Endothelial cell of umbilical vein (primary cell): Measurements from ENCODE around the gene TMEM158. TPM values are rescaled to one million over a fixed set of nuclear protein-coding genes. Genes with fewer than 3 reads are reported as not detected.

Source experiments
- BruUV-seq: library from RNA; stranded (reverse); fragments of 400-500 nt; replicated peaks from 2 replicates; lab custom pipeline; 2021; lab: Mats Ljungman, UMichigan
- CTCF ChIA-PET: fragments of 300-600, 350-600 bp; sonication (Branson Sonifier 250); formaldehyde crosslinking; loops from one replicate; lab custom pipeline; 2021; ENCODE audit warnings: antibody characterized with exemption, inconsistent platforms; lab: Charles Lee
- POLR2A ChIA-PET: fragments of 300-600, 350-600 bp; sonication (Branson Sonifier 250); formaldehyde crosslinking; loops from one replicate; lab custom pipeline; 2021; ENCODE audit warnings: antibody characterized with exemption, inconsistent platforms; lab: Charles Lee
- DNase-seq: peaks from one replicate; pipeline ENCODE4 v3.0.0-alpha.2; 2011; ENCODE audit warnings: low read depth, low spot score
- FAIRE-seq: peaks from 2 replicates; lab custom pipeline; 2011; peaks lifted over from hg19 to GRCh38; lab: Jason Lieb, UNC
- H2AFZ ChIP-seq: 2 replicates; pipeline ENCODE4 v1.6.0; 2012; ENCODE audit warnings: low read depth, low read length, control low read depth, inconsistent platforms
- H3K27ac ChIP-seq: 2 replicates; pipeline ENCODE4 v1.5.1; 2011; ENCODE audit warnings: low read depth, mild to moderate bottlenecking, control low read depth, low read length, moderate library complexity; ENCODE audit not compliant: insufficient read depth
- H3K27me3 ChIP-seq, 2 experiments: 2 replicates each; pipeline versions ENCODE4 v1.6.0 to v1.6.1; 2011; ENCODE audit warnings: low read length in 2 of 2, mixed read lengths in 1 of 2; ENCODE audit not compliant: control insufficient read depth in 2 of 2, insufficient read depth in 2 of 2
- H3K36me3 ChIP-seq, 2 experiments: 2 replicates in 1 of 2; 3 replicates in 1 of 2; pipeline ENCODE4 v1.5.1; 2011; ENCODE audit warnings: low read length in 2 of 2, mild to moderate bottlenecking in 1 of 2, moderate library complexity in 1 of 2; ENCODE audit not compliant: control insufficient read depth in 2 of 2, insufficient read depth in 2 of 2; ENCODE audit errors: extremely low read depth in 1 of 2
- H3K4me1 ChIP-seq: 3 replicates; pipeline ENCODE4 v1.5.1; 2011; ENCODE audit warnings: mild to moderate bottlenecking, low read length; ENCODE audit not compliant: control insufficient read depth, insufficient read depth; ENCODE audit errors: extremely low read depth
- H3K4me2 ChIP-seq: 2 replicates; pipeline ENCODE4 v1.6.1; 2011; ENCODE audit warnings: low read length, control low read depth, mixed read lengths; ENCODE audit not compliant: insufficient read depth
- H3K4me3 ChIP-seq, 3 experiments: fragments of 200-600 bp in 1 of 3; sonication (generic), shearing (Covaris generic) in 1 of 3; replicated peaks in 1 of 3; 2 replicates each; pipeline ENCODE4 v1.5.1; 2011 to 2016; ENCODE audit warnings: control low read depth in 3 of 3, low read length in 3 of 3, mild to moderate bottlenecking in 2 of 3, inconsistent platforms in 1 of 3, low read depth in 1 of 3, moderate library complexity in 1 of 3; ENCODE audit not compliant: insufficient read depth in 1 of 3
- H3K79me2 ChIP-seq: 2 replicates; pipeline ENCODE4 v1.6.0; 2012; ENCODE audit warnings: low read length, inconsistent platforms; ENCODE audit not compliant: control insufficient read depth, insufficient read depth
- H3K9ac ChIP-seq: replicated peaks from 2 replicates; pipeline ENCODE3; 2011; ENCODE audit warnings: low read length, control low read depth; ENCODE audit not compliant: insufficient read depth; ENCODE audit errors: extremely low read depth
- H3K9me1 ChIP-seq: replicated peaks from 3 replicates; pipeline ENCODE4 v1.6.0; 2011; ENCODE audit warnings: mild to moderate bottlenecking, low read length; ENCODE audit not compliant: control insufficient read depth, insufficient read depth; ENCODE audit errors: extremely low read depth
- H3K9me3 ChIP-seq: replicated peaks from 2 replicates; pipeline ENCODE4 v1.5.1; 2012; ENCODE audit warnings: low read length, inconsistent platforms; ENCODE audit not compliant: control insufficient read depth, insufficient read depth
- H4K20me1 ChIP-seq: replicated peaks from 2 replicates; pipeline ENCODE3; 2011; ENCODE audit warnings: mild to moderate bottlenecking, low read length; ENCODE audit not compliant: control insufficient read depth, insufficient read depth; ENCODE audit errors: extremely low read depth
- EZH2 ChIP-seq: IDR thresholded peaks from 2 replicates; pipeline ENCODE4 v1.6.1; 2012; ENCODE audit warnings: borderline replicate concordance, low read depth, mild to moderate bottlenecking, moderate library complexity, low read length, inconsistent platforms; ENCODE audit not compliant: severe bottlenecking
- FOS ChIP-seq: IDR thresholded peaks from 2 replicates; pipeline ENCODE4 v1.6.1; 2011; ENCODE audit warnings: mild to moderate bottlenecking, low read length, moderate library complexity, borderline replicate concordance; ENCODE audit not compliant: insufficient read depth
- GATA2 ChIP-seq: IDR thresholded peaks from 2 replicates; pipeline ENCODE4 v1.7.0; 2011; ENCODE audit warnings: low read depth, mild to moderate bottlenecking, moderate library complexity, mixed read lengths, low read length; ENCODE audit not compliant: insufficient read length, insufficient read depth
- JUN ChIP-seq: IDR thresholded peaks from 2 replicates; pipeline ENCODE4 v1.6.1; 2011; ENCODE audit warnings: borderline replicate concordance, low read depth; ENCODE audit not compliant: insufficient read length, insufficient read depth
- MAX ChIP-seq: IDR thresholded peaks from 2 replicates; pipeline ENCODE4 v1.6.1; 2011; ENCODE audit not compliant: insufficient read depth, insufficient read length
- MYC ChIP-seq: IDR thresholded peaks from one replicate; pipeline ENCODE4 v1.6.1; 2011; ENCODE audit warnings: mild to moderate bottlenecking, low read depth, low read length
- POLR2A ChIP-seq: IDR thresholded peaks from 2 replicates; pipeline ENCODE4 v1.6.1; 2012; ENCODE audit warnings: low read depth, mild to moderate bottlenecking, control low read depth, low read length
- POLR2AphosphoS5 ChIP-seq: IDR thresholded peaks from 2 replicates; pipeline ENCODE4 v1.6.1; 2012; ENCODE audit warnings: low read depth, mild to moderate bottlenecking, control low read depth, low read length, moderate library complexity; ENCODE audit not compliant: insufficient read depth
- dilution Hi-C: fragments of 300-500 bp; cut with MboI; formaldehyde crosslinking; loops from one replicate; pipeline ENCODE4 v1.15.0; 2019; ENCODE audit warnings: low sequenced_read_pairs; ENCODE audit not compliant: extremely low pct_ligation_motif_present
- intact Hi-C: fragments of 100-400 bp; cut with micrococcal nuclease; formaldehyde crosslinking; loops from one replicate; pipeline ENCODE4 v1.10.0; 2022
- polyA plus RNA-seq, 4 experiments: library from polyadenylated mRNA; depleted of rRNA in 3 of 4; stranded (reverse) in 3 of 4; unstranded in 1 of 4; fragments of >200 nt; gene quantifications; 2 replicates each; pipeline versions ENCODE4 v1.2.1 to v1.2.3, GENCODE V29; 2011 to 2012; ENCODE audit warnings: missing spikeins in 1 of 4
- total RNA-seq: library from RNA; stranded (reverse); gene quantifications from 2 replicates; pipeline ENCODE4 v1.2.3, GENCODE V29; 2021
- TF ChIP-seq, protein P1 (sequence below), 2 donors: IDR thresholded peaks; 1 replicate in 1 of 2; 2 replicates in 1 of 2; pipeline ENCODE4 v1.5.1; 2011; ENCODE audit warnings: low read length in 2 of 2, mild to moderate bottlenecking in 2 of 2, moderate library complexity in 2 of 2, control low read depth in 1 of 2, inconsistent platforms in 1 of 2, low read depth in 1 of 2; ENCODE audit not compliant: insufficient read depth in 1 of 2; ENCODE audit errors: extremely low read depth in 1 of 2

TMEM158 gene
- total and polyA plus RNA-seq, 2 donors (not counting 3 experiments of a cell fraction or from before 2014, with no cell fraction given) = 0.15 to 0.42 TPM

DNA sequence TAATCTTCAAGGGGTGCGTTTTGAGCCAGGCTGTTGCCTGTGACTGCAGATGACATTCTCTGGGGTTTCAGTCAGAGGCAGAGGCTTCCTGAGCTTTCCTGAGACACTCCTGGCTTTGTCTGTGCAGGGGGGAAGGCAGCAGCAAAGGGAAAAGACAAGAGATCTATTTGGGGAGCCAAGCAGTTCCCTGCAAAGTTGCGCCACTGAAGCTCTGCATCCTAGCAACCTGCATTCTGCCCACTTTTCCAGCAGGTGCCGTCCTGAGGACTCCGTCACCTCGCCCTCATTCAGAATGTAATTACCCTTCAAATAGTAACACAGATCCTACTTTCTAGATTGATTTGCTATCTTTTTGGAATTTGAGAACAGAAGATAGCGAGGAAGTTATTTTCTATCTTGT, 1.9 kb upstream of the TMEM158 start:
- Histone ChIP-seq H3K4me2 (no peak overlapping the region), H3K9me3 (no peaks in the 10 kb centered on the region), H3K27ac (no peak overlapping the region), H2AFZ (no peak overlapping the region), H3K79me2 (no peaks in the 10 kb centered on the region), H3K27me3 (peaks cover 33 to 60% of the 10 kb centered on the region in 2 experiments), H3K9ac (no peak overlapping the region), H3K4me3 (no peak overlapping the region), H3K36me3 (no peaks in the 10 kb centered on the region), H3K9me1 (no peaks in the 10 kb centered on the region), H3K4me1 (peaks cover 10% of the 10 kb centered on the region), H4K20me1 (no peaks in the 10 kb centered on the region)
- intact Hi-C loops (no loop called here), dilution Hi-C loops (no loop called here)
- no TSS peak for BruUV-seq
- ChIA-PET POLR2A (no interaction called here), CTCF (interaction anchor here (1.4 to 5.6 kb wide), 3 partner anchors 19 to 271 kb away, joined by 3 to 70 read pairs (median 15); no protein-coding TSS in a partner anchor)
- FAIRE-seq (no peak), DNase-seq (no peak)
- TF ChIP-seq POLR2A = no peak
- no peak for TF ChIP-seq FOS

GRCh38 chr3:45227071-45227820, 1.2 kb upstream of the TMEM158 start:
- no TSS peak for BruUV-seq
- H3K4me3 ChIP-seq = no peak overlapping the region
- dilution Hi-C loops = no loop called here
- H2AFZ ChIP-seq = no peak overlapping the region
- no peaks in the 10 kb centered on the region for H4K20me1 ChIP-seq
- H3K9me3 ChIP-seq = no peaks in the 10 kb centered on the region
- POLR2A ChIA-PET = no interaction called here
- DNase-seq (no peak), FAIRE-seq (no peak)
- CTCF ChIA-PET = interaction anchor here (2.7 to 6.0 kb wide), 5 partner anchors 17 to 281 kb away, joined by 15 to 70 read pairs (median 39); no protein-coding TSS in a partner anchor
- no peaks in the 10 kb centered on the region for H3K9me1 ChIP-seq
- H3K27ac ChIP-seq = no peak overlapping the region
- H3K79me2 ChIP-seq = no peaks in the 10 kb centered on the region
- peaks cover 33 to 55% of the 10 kb centered on the region in 2 experiments for H3K27me3 ChIP-seq
- intact Hi-C loops = no loop called here
- peaks cover 10% of the 10 kb centered on the region for H3K4me1 ChIP-seq
- H3K9ac ChIP-seq = no peak overlapping the region
- H3K4me2 ChIP-seq = no peak overlapping the region
- H3K36me3 ChIP-seq = no peaks in the 10 kb centered on the region
- TF ChIP-seq POLR2AphosphoS5 = no peak
- no peak for TF ChIP-seq JUN
- no peak for TF ChIP-seq MYC
- no peak for TF ChIP-seq MAX
- TF ChIP-seq, protein P1, sequence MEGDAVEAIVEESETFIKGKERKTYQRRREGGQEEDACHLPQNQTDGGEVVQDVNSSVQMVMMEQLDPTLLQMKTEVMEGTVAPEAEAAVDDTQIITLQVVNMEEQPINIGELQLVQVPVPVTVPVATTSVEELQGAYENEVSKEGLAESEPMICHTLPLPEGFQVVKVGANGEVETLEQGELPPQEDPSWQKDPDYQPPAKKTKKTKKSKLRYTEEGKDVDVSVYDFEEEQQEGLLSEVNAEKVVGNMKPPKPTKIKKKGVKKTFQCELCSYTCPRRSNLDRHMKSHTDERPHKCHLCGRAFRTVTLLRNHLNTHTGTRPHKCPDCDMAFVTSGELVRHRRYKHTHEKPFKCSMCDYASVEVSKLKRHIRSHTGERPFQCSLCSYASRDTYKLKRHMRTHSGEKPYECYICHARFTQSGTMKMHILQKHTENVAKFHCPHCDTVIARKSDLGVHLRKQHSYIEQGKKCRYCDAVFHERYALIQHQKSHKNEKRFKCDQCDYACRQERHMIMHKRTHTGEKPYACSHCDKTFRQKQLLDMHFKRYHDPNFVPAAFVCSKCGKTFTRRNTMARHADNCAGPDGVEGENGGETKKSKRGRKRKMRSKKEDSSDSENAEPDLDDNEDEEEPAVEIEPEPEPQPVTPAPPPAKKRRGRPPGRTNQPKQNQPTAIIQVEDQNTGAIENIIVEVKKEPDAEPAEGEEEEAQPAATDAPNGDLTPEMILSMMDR (IDR thresholded peaks at IDR 0.05; ENCODE audit: extremely low read depth in 1 of 2, insufficient read depth in 1 of 2, low read depth in 1 of 2, low read length in 2 of 2) = no peak
- TF ChIP-seq EZH2 = no peak
- TF ChIP-seq FOS = no peak
- no peak for TF ChIP-seq POLR2A
- TF ChIP-seq GATA2 = no peak
